Stimulated activated CD4-positive, alpha-beta T cell treated with anti-CD3 and anti-CD28 coated beads, Interleukin-4, amount 100 ng/mL, for 4 hours (primary cell): ENCODE results near the gene DMD.

Experiments
- DNase-seq, 2 experiments: peaks; one replicate each; pipeline ENCODE4 v3.0.0-alpha.2; 2020

The DMD gene

GRCh38 chrX:31252133-31252532 is 1959.2 kb downstream of the DMD start:
- DNase-seq, result no peak

GRCh38 chrX:31251336-31251735 is 1960.0 kb downstream of the DMD start:
- no peak for DNase-seq

- no peak for DNase-seq
These were observed 1965.6 kb downstream of the DMD start for GRCh38 chrX:31245714-31246113.

- no peak for DNase-seq
These were observed 1967.5 kb downstream of the DMD start for GRCh38 chrX:31243804-31244203.

- no peak for DNase-seq
These were observed 1970.4 kb downstream of the DMD start for GRCh38 chrX:31240982-31241381.

- DNase-seq, result no peak
These were observed 1974.2 kb downstream of the DMD start for GRCh38 chrX:31237189-31237588.

- no peak for DNase-seq
These were observed 1975.1 kb downstream of the DMD start for GRCh38 chrX:31236231-31236630.

- DNase-seq, result no peak
These were observed 1977.3 kb downstream of the DMD start for GRCh38 chrX:31233941-31234496.

- no peak for DNase-seq
These were observed 1978.8 kb downstream of the DMD start for GRCh38 chrX:31232506-31232905.

- no peak for DNase-seq
These were observed 1982.4 kb downstream of the DMD start for GRCh38 chrX:31228909-31229308.

- DNase-seq, result no peak
These were observed 1982.9 kb downstream of the DMD start for GRCh38 chrX:31228415-31228832.

GRCh38 chrX:31227250-31227649 is 1984.1 kb downstream of the DMD start:
- DNase-seq, result no peak

GRCh38 chrX:31225819-31226218 is 1985.5 kb downstream of the DMD start:
- no peak for DNase-seq

- DNase-seq, result no peak
These were observed 1986.9 kb downstream of the DMD start for GRCh38 chrX:31224381-31225012.

GRCh38 chrX:31223817-31224216 is 1987.5 kb downstream of the DMD start:
- DNase-seq, result no peak

- DNase-seq, result no peak
These were observed 1988.4 kb downstream of the DMD start for GRCh38 chrX:31222946-31223345.

- DNase-seq, result no peak
These were observed 1992.2 kb downstream of the DMD start for GRCh38 chrX:31219174-31219573.

GRCh38 chrX:31217084-31217483 is 1994.3 kb downstream of the DMD start:
- DNase-seq, result no peak

- DNase-seq, result no peak
These were observed 1996.0 kb downstream of the DMD start for GRCh38 chrX:31215277-31215815.

GRCh38 chrX:31213941-31214340 is 1997.4 kb downstream of the DMD start:
- DNase-seq, result no peak

GRCh38 chrX:31212856-31213748 is 1998.2 kb downstream of the DMD start:
- DNase-seq, result no peak

GRCh38 chrX:31209005-31209628 is 2002.2 kb downstream of the DMD start:
- no peak for DNase-seq

GRCh38 chrX:31201503-31201902 is 2009.8 kb downstream of the DMD start:
- DNase-seq, result no peak
